Liver (tissue), 9 donors: ENCODE measurements around the gene ZNF536. TPM values are rescaled to one million over a fixed set of nuclear protein-coding genes. Genes with fewer than 3 reads are reported as not detected.

Source experiments
- DNase-seq: peaks from one replicate; pipeline ENCODE4 v3.0.0-alpha.2; 2017; ENCODE audit warnings: low spot score
- H3K27ac ChIP-seq, 2 donors: one replicate each; pipeline ENCODE4 v1.7.0; 2013; ENCODE audit warnings: inconsistent platforms in 2 of 2, low read length in 2 of 2, control low read depth in 1 of 2, low read depth in 1 of 2, mild to moderate bottlenecking in 1 of 2
- H3K27me3 ChIP-seq, 4 donors: one replicate each; pipeline versions ENCODE4 v1.6.1 to v1.7.0; 2013; ENCODE audit warnings: low read length in 3 of 4, inconsistent platforms in 1 of 4, mild to moderate bottlenecking in 1 of 4, moderate library complexity in 1 of 4; ENCODE audit not compliant: control insufficient read depth in 4 of 4, insufficient read depth in 4 of 4
- H3K36me3 ChIP-seq, 4 donors: one replicate each; pipeline versions ENCODE4 v1.6.1 to v1.7.0; 2013; ENCODE audit warnings: low read length in 3 of 4, mild to moderate bottlenecking in 3 of 4, low read depth in 1 of 4, moderate library complexity in 1 of 4; ENCODE audit not compliant: control insufficient read depth in 4 of 4, insufficient read depth in 3 of 4
- H3K4me1 ChIP-seq, 4 donors: one replicate each; pipeline versions ENCODE4 v1.6.1 to v1.7.0; 2013; ENCODE audit warnings: low read length in 3 of 4, mild to moderate bottlenecking in 3 of 4, moderate library complexity in 1 of 4; ENCODE audit not compliant: control insufficient read depth in 4 of 4, insufficient read depth in 4 of 4
- H3K4me3 ChIP-seq, 3 donors: one replicate each; pipeline versions ENCODE4 v1.6.1 to v1.7.0; 2013; ENCODE audit warnings: low read length in 3 of 3, control low read depth in 1 of 3, low read depth in 1 of 3, mild to moderate bottlenecking in 1 of 3
- H3K9ac ChIP-seq, 2 donors: one replicate each; pipeline ENCODE4 v1.7.0; 2013; ENCODE audit warnings: low read length in 2 of 2, mild to moderate bottlenecking in 2 of 2, moderate library complexity in 2 of 2, control low read depth in 1 of 2, low read depth in 1 of 2
- H3K9me3 ChIP-seq, 4 donors: one replicate each; pipeline versions ENCODE4 v1.6.1 to v1.7.0; 2013; ENCODE audit warnings: low read length in 3 of 4; ENCODE audit not compliant: control insufficient read depth in 4 of 4
- ATF3 ChIP-seq: IDR thresholded peaks from 2 replicates; pipeline ENCODE4 v1.6.1; 2016; ENCODE audit warnings: antibody characterized with exemption
- CTCF ChIP-seq: fragments of 150-350 bp; IDR thresholded peaks from 2 replicates; pipeline ENCODE4 v1.5.1; 2017; ENCODE audit warnings: improper control_type of control experiment, low read depth, low read length; ENCODE audit not compliant: missing input control
- EGR1 ChIP-seq, 2 donors: IDR thresholded peaks; 2 replicates each; pipeline ENCODE4 v1.6.1; 2016 to 2018; ENCODE audit warnings: antibody characterized with exemption in 2 of 2, low read depth in 2 of 2
- FOXA1 ChIP-seq: IDR thresholded peaks from 2 replicates; pipeline ENCODE4 v1.6.1; 2016; ENCODE audit warnings: antibody characterized with exemption
- FOXA2 ChIP-seq: IDR thresholded peaks from 2 replicates; pipeline ENCODE4 v1.6.1; 2016; ENCODE audit warnings: antibody characterized with exemption
- GABPA ChIP-seq, 2 donors: IDR thresholded peaks in 1 of 2; conservative IDR thresholded peaks in 1 of 2; 2 replicates each; pipeline ENCODE4 v1.6.1; 2016; ENCODE audit warnings: antibody characterized with exemption in 2 of 2, mild to moderate bottlenecking in 1 of 2, moderate library complexity in 1 of 2
- HNF4A ChIP-seq, 2 donors: conservative IDR thresholded peaks; 2 replicates each; pipeline ENCODE4 v1.6.1; 2016; ENCODE audit warnings: antibody characterized with exemption in 2 of 2, mild to moderate bottlenecking in 2 of 2
- HNF4G ChIP-seq: IDR thresholded peaks from 2 replicates; pipeline ENCODE4 v1.6.1; 2016; ENCODE audit warnings: antibody characterized with exemption
- JUND ChIP-seq, 2 donors: IDR thresholded peaks; 2 replicates each; pipeline ENCODE4 v1.6.1; 2016; ENCODE audit warnings: antibody characterized with exemption in 2 of 2
- MAX ChIP-seq: IDR thresholded peaks from 2 replicates; pipeline ENCODE4 v1.6.1; 2016; ENCODE audit warnings: antibody characterized with exemption
- NR2F2 ChIP-seq: IDR thresholded peaks from 2 replicates; pipeline ENCODE4 v1.6.1; 2016; ENCODE audit warnings: antibody characterized with exemption
- RAD21 ChIP-seq, 2 donors: IDR thresholded peaks; 2 replicates each; pipeline ENCODE4 v1.6.1; 2016; ENCODE audit warnings: antibody characterized with exemption in 2 of 2, mild to moderate bottlenecking in 2 of 2
- RXRA ChIP-seq, 2 donors: IDR thresholded peaks; 2 replicates each; pipeline ENCODE4 v1.6.1; 2017 to 2018; ENCODE audit warnings: antibody characterized with exemption in 2 of 2, mild to moderate bottlenecking in 1 of 2
- SP1 ChIP-seq: IDR thresholded peaks from 2 replicates; pipeline ENCODE4 v1.6.1; 2018; ENCODE audit warnings: antibody characterized with exemption, mild to moderate bottlenecking
- TAF1 ChIP-seq: conservative IDR thresholded peaks from 2 replicates; pipeline ENCODE4 v1.6.1; 2016; ENCODE audit warnings: antibody characterized with exemption, mild to moderate bottlenecking
- YY1 ChIP-seq: IDR thresholded peaks from 2 replicates; pipeline ENCODE4 v1.6.1; 2016; ENCODE audit warnings: antibody characterized with exemption, mild to moderate bottlenecking
- WGBS: extraction: QIAGEN DNeasy Blood & Tissue Kit; methylation state at CpG from one replicate; pipeline ENCODE4 v1.1.7; 2013; 5-methylcytosine and 5-hydroxymethylcytosine counted together
- polyA plus RNA-seq, 2 donors: library from polyadenylated mRNA; stranded (reverse) in 1 of 2; unstranded in 1 of 2; fragments of 200-250 nt in 1 of 2; fragments of >200 nt in 1 of 2; fragmentation: Nextera tagmentation in 1 of 2; extraction: Ambion mirVana in 1 of 2; gene quantifications; one replicate each; pipeline versions ENCODE4 v1.2.1 to v1.2.3, GENCODE V29; 2013 to 2015
- total RNA-seq, 2 donors: library from RNA; depleted of rRNA; stranded (reverse); fragments of >200 nt; gene quantifications; one replicate each; pipeline ENCODE4 v1.2.3, GENCODE V29; 2014
- TF ChIP-seq, protein P1 (sequence below): IDR thresholded peaks from 2 replicates; pipeline ENCODE4 v1.6.1; 2016; ENCODE audit warnings: antibody characterized with exemption, mild to moderate bottlenecking
- TF ChIP-seq, protein P2 (sequence below): IDR thresholded peaks from 2 replicates; pipeline ENCODE4 v1.6.1; 2016; ENCODE audit warnings: antibody characterized with exemption
- donor health status: healthy.
- donor health status: healthy.
- donor health status: healthy.
- donor health status: healthy.
- donor health status: healthy.

ZNF536 gene
- total and polyA plus RNA-seq, 4 donors: 0.02 to 0.17 (median 0.08) TPM

DNA sequence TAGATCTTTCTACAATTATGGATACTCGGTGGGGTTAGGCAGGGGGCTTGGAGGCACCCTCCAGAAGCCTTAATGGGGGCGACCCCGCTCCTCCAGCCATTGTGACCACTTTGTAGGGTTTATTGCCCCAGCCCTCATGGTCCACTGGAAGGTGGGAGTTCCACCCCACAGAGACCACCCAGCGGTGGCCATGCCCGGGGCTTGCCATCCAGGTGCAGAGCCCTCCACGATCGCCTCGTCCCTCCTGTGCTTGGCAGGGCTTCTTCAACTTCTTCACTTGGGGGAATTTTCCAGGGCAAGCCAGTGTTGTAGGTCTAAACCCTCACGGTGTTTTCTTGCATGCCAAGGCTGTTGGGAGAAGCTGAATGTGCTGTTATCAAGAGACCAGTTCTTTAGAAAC, 16.1 kb downstream of the ZNF536 start:
- WGBS: 83% methylated on average over 9 of the region's 9 CpGs
- TF ChIP-seq GABPA (IDR thresholded peaks at IDR 0.05 in 1 of 2, conservative IDR thresholded peaks at IDR 0.05 in 1 of 2): no peak
- no peak for TF ChIP-seq CTCF
- TF ChIP-seq YY1: no peak
- TF ChIP-seq, protein P1, sequence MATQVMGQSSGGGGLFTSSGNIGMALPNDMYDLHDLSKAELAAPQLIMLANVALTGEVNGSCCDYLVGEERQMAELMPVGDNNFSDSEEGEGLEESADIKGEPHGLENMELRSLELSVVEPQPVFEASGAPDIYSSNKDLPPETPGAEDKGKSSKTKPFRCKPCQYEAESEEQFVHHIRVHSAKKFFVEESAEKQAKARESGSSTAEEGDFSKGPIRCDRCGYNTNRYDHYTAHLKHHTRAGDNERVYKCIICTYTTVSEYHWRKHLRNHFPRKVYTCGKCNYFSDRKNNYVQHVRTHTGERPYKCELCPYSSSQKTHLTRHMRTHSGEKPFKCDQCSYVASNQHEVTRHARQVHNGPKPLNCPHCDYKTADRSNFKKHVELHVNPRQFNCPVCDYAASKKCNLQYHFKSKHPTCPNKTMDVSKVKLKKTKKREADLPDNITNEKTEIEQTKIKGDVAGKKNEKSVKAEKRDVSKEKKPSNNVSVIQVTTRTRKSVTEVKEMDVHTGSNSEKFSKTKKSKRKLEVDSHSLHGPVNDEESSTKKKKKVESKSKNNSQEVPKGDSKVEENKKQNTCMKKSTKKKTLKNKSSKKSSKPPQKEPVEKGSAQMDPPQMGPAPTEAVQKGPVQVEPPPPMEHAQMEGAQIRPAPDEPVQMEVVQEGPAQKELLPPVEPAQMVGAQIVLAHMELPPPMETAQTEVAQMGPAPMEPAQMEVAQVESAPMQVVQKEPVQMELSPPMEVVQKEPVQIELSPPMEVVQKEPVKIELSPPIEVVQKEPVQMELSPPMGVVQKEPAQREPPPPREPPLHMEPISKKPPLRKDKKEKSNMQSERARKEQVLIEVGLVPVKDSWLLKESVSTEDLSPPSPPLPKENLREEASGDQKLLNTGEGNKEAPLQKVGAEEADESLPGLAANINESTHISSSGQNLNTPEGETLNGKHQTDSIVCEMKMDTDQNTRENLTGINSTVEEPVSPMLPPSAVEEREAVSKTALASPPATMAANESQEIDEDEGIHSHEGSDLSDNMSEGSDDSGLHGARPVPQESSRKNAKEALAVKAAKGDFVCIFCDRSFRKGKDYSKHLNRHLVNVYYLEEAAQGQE: no peak
- no peak for TF ChIP-seq HNF4A (conservative IDR thresholded peaks at IDR 0.05)
- TF ChIP-seq NR2F2: no peak
- no peak for TF ChIP-seq RXRA (IDR thresholded peaks at IDR 0.05)
- H3K27me3 ChIP-seq: peaks cover 0 to 1% (median 0%) of the 10 kb centered on the region in 4 donors
- H3K27ac ChIP-seq: no peak overlapping the region
- no peaks in the 10 kb centered on the region for H3K9me3 ChIP-seq
- no peaks in the 10 kb centered on the region for H3K4me1 ChIP-seq
- H3K36me3 ChIP-seq: no peaks in the 10 kb centered on the region
- no peak overlapping the region for H3K9ac ChIP-seq
- peak; percentile 8 for DNase-seq
- no peak overlapping the region for H3K4me3 ChIP-seq

DNA sequence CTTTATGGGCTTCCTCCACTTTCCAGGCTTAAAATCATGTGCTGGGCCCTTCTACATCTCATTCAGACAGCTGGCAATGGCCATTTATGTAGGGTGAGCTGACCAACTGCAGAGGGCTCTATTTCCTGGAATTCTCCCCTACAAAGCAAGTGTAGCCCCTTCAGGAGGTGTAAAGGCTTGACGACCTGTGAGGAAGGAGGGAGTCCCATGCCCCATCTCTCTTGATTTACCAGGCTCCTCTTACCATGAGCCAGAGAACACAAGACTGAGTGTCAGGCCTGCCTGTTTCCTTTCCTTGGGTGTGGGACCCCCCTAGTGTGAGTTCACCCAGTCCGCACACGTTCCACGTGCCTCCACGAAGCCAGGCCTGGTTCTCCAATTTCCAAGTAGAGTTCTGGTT, 16.6 kb downstream of the ZNF536 start:
- no peaks in the 10 kb centered on the region for H3K9me3 ChIP-seq
- H3K4me1 ChIP-seq: no peaks in the 10 kb centered on the region
- H3K27ac ChIP-seq: no peak overlapping the region
- H3K9ac ChIP-seq: no peak overlapping the region
- peaks cover 0 to 3% (median 0%) of the 10 kb centered on the region in 4 donors for H3K27me3 ChIP-seq
- H3K4me3 ChIP-seq: no peak overlapping the region
- no peak for TF ChIP-seq JUND (IDR thresholded peaks at IDR 0.05)
- no peak for TF ChIP-seq NR2F2
- TF ChIP-seq HNF4A (conservative IDR thresholded peaks at IDR 0.05): no peak
- no peak for TF ChIP-seq CTCF
- TF ChIP-seq SP1: no peak
- no peak for TF ChIP-seq GABPA (IDR thresholded peaks at IDR 0.05 in 1 of 2, conservative IDR thresholded peaks at IDR 0.05 in 1 of 2)
- TF ChIP-seq TAF1: no peak
- TF ChIP-seq, protein P2, sequence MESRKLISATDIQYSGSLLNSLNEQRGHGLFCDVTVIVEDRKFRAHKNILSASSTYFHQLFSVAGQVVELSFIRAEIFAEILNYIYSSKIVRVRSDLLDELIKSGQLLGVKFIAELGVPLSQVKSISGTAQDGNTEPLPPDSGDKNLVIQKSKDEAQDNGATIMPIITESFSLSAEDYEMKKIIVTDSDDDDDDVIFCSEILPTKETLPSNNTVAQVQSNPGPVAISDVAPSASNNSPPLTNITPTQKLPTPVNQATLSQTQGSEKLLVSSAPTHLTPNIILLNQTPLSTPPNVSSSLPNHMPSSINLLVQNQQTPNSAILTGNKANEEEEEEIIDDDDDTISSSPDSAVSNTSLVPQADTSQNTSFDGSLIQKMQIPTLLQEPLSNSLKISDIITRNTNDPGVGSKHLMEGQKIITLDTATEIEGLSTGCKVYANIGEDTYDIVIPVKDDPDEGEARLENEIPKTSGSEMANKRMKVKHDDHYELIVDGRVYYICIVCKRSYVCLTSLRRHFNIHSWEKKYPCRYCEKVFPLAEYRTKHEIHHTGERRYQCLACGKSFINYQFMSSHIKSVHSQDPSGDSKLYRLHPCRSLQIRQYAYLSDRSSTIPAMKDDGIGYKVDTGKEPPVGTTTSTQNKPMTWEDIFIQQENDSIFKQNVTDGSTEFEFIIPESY: no peak
- no peak for TF ChIP-seq ATF3
- TF ChIP-seq FOXA2: no peak
- TF ChIP-seq EGR1 (IDR thresholded peaks at IDR 0.05; ENCODE audit: low read depth in 2 of 2): no peak
- TF ChIP-seq RAD21 (IDR thresholded peaks at IDR 0.05): no peak
- no peak for TF ChIP-seq MAX
- TF ChIP-seq FOXA1: no peak
- no peak for TF ChIP-seq HNF4G
- TF ChIP-seq RXRA (IDR thresholded peaks at IDR 0.05): no peak
- TF ChIP-seq YY1: no peak
- TF ChIP-seq, protein P1: no peak
- DNase-seq: no peak
- no peaks in the 10 kb centered on the region for H3K36me3 ChIP-seq
- 80% methylated on average over 5 of the region's 5 CpGs for WGBS
